GM18511 (cell line): ENCODE measurements around the gene SLC9B1.

Experiments
- ATAC-seq: cut with Tn5 transposase; IDR thresholded peaks from one replicate; pipeline ENCODE4 v1.9.1; 2021; ENCODE audit warnings: mild to moderate bottlenecking, moderate library complexity; ENCODE audit not compliant: unreplicated experiment

The SLC9B1 gene

DNA sequence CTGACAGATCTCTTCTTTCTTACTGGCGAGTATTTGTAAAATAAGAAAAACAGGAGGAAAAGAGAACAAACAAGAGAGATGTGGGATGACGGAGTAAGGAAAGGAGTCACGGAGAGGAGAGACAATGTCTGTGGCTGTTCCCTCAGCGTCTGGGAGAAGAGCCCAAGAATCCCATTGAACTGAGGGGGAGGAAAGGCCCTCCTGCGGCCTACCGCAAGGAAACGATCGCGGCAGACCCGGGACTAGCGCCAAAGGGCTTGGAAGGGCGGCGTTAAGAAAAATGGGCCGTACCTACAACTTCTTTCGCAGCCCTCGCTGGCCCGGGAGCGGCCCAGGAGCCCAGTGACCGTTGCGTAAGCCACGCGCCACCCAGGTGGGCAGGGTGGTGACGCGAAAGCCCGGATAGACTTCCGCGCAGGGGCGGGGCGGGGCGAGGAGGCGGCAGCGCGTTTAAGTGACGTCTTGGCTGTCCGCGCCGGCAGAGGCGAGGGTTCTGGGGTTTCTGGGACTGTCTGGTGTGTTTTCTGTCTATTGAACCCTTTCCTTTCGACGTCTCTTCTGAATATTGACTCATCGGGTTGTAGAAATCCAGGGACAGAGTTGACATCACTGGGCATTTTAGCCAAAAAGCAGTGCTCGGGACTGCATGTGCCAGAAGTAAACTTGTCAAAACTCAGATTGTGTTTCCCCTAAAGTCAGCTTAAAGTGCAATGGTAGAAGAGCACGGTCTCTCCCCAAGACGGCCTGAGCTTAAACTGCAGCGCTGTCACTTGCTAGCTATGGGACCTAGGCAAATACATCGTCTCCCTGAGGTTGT is at the start of gene SLC9B1:
TSS of gene SLC9B1 (minus strand) at position 398 of the 817 bp plus-strand sequence. CDS start 27,994 bp downstream, outside the sequence.
- peak; percentile 99 for ATAC-seq

DNA sequence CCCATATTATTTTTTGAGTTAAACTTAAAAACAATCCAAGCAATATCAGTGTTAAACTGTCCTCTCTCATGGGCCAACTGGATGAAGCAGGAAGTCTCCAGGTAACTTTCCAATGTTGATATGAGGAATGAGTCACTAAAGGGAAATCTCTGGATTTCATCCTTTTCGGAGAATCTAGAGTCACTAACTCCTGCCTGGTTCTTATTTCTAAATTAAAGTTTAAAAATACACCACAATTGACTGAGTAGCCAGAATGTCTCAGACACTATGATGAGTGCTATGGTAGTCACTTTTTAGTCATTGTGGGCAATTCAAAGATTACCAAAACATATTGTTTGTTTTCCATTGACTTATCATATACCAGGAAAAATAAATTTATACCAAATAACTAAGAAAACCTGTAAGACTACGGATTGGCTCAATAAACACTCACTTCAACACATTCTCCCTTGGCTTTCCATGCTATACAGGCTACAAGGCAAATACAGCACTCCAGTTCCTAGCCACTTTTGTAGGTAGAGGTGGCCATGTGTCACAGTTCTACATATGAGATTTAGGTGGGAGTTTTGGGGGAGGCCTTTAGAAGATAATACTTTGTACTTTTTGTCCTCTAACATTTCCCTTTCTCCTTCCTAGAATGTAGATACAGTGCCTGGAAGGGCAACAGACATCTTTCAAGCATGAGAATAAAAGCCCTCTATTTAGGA is 48.5 kb upstream of the SLC9B1 start:
- no peak for ATAC-seq

- no peak for ATAC-seq
These were observed 41.1 kb upstream of the SLC9B1 start for GRCh38 chr4:103060453-103061148.

DNA sequence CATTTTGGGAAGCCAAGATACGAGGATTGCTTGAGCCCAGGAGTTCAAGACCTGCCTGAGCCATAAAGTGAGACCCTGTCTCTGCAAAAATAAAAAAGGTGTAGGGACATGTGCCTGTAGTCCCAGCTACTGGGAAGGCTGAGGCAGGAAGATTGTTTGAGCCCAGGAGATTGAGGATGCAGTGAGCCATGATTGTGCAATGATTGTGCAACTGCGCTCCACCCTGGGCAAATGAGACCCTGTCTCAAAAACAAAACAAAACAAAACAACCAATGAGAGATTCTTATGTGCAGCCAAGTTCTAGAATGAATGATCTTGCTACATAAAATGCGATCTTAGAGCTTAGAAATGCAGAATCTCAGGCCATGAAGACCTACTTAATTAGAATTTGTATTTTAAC is 34.5 kb upstream of the SLC9B1 start:
- ATAC-seq: no peak

DNA sequence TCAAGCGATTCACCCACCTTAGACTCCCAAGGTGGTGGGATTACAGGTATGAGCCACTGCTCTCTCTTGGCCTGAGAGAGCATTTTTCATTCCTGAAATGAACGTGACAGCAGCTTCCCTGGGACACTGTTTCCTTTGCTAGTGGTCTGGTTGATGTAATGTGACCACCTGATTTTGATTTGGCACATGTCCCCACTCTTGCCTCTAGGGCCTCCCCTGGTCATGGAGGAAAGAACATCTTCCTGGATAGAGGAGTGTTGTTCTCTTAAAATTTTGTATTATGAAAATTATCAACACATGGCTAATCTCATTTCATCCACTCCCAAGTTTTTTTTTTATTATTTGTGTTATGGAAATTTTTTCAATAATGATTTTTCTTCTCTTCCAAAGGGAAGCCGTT is 33.3 kb upstream of the SLC9B1 start:
- no peak for ATAC-seq

GRCh38 chr4:103052145-103052544 is 32.6 kb upstream of the SLC9B1 start:
- ATAC-seq: no peak

- ATAC-seq: peak; percentile 37
These were observed 31.4 kb upstream of the SLC9B1 start for GRCh38 chr4:103050736-103051436.

- ATAC-seq: peak; percentile 98
These were observed 27.1 kb upstream of the SLC9B1 start for GRCh38 chr4:103046416-103047290.

DNA sequence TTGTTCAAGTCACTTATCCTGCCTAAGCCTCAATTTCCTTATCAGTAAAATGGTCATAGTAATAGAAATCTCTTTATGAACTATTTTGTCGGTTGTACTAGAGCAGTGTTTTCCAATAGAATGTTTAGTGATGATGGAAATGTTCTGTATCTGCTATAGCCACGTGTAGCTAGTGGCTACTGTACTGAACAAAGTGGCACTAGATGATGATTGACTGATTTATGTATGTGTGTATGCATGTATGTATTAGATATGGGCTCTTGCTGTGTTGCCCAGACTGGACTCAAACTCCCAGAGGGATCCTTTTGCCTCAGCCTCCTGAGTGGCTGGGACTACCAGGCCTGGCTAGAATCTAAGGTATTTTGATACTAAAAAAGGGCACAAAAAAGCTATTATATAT is 24.7 kb upstream of the SLC9B1 start:
- ATAC-seq: no peak

DNA sequence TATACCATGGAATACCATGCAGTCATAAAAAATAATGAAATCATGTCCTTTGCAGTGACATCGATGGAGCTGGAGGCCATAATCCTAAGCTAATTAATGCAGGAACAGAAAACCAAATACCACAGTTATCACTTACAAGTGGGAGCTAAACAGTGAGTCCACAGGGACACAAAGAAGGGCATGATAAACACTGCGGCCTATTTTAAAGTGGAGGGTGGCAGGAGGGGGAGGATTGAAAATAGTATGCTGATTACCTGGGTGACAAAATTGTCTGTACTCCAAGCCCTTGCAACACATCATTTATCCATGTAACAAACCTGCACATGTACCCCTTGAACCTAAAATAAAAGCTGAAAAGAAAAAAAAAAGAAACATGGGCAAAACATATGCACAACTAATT is 16.7 kb upstream of the SLC9B1 start:
- ATAC-seq: no peak

DNA sequence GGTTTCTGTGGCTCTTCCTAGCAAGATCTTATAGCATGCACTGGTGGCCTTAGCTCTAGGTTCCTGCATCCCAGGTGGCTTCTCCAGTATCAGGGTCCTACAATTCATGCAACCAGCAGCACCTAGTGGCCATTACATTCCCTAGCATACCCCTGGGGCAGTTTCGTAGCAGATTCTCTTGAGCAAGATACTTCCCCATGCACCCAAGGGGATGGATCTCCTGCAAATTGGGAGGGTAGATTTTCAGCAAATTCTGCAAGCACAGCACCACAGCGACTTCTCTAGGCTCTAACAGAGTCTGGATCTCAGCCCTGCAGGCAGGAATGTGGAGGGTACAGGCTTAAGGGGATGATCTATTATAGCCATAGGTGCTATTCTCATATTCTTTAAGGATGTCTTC is 13.1 kb upstream of the SLC9B1 start:
- peak; percentile 87 for ATAC-seq

DNA sequence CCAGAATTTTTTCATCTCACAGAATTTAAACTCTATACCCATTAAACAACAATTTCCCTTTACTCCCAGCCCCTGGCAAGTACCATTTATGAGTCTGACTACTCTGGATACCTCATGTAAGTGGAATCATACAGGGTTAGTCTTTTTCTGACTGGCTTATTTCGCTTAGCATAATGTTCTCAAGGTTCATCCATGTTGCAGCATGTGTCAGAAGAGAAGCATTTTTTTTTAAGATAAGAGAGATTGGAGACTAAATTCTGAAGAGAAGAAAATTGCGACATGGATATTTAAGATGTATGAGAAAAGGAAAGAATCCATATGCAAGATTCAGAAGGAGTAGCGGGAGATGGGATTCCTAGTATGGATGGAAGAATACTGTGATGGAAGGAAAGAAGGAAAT is 11.3 kb upstream of the SLC9B1 start:
- no peak for ATAC-seq

- ATAC-seq: no peak
These were observed 9.8 kb upstream of the SLC9B1 start for GRCh38 chr4:103029300-103029699.

DNA sequence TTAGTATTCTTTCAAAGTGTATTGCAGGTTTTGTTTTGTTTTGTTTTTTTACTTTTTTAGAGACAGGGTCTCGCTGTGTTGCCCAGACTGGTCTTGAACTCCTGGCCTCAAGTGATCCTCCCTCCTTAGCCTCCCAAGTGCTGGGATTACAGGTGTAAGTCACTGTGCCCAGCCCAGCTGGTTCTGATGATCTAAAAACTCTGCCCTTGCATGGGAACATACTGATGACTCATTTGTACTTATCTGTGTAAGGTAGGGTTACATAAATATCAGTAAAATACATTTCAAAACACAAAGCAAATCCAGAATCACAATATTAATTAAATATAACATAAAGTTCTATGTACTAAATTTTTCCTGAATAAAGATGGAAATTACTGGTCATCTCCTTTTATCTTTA is 7.4 kb upstream of the SLC9B1 start:
- ATAC-seq: no peak

DNA sequence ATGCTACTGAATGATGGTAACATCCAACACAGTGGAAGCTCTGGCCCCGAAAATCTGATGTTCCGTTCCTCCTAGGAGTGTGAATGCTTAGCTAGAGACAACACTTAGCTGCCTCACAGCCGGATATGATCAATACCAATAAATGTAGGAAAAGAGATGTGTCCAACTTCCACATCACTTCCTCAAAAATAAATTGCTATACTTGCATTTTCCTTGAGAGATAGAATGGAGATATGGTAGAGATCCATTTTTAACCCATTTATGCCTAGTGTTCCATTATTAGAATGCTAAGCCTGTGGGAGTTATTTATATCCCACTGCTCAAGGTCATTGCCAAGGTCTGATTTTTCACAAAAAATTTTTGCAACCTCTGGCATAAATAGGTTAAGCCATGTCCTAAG is 5.5 kb upstream of the SLC9B1 start:
- ATAC-seq: no peak

- no peak for ATAC-seq
These were observed 1.6 kb upstream of the SLC9B1 start for GRCh38 chr4:103021120-103021519.

DNA sequence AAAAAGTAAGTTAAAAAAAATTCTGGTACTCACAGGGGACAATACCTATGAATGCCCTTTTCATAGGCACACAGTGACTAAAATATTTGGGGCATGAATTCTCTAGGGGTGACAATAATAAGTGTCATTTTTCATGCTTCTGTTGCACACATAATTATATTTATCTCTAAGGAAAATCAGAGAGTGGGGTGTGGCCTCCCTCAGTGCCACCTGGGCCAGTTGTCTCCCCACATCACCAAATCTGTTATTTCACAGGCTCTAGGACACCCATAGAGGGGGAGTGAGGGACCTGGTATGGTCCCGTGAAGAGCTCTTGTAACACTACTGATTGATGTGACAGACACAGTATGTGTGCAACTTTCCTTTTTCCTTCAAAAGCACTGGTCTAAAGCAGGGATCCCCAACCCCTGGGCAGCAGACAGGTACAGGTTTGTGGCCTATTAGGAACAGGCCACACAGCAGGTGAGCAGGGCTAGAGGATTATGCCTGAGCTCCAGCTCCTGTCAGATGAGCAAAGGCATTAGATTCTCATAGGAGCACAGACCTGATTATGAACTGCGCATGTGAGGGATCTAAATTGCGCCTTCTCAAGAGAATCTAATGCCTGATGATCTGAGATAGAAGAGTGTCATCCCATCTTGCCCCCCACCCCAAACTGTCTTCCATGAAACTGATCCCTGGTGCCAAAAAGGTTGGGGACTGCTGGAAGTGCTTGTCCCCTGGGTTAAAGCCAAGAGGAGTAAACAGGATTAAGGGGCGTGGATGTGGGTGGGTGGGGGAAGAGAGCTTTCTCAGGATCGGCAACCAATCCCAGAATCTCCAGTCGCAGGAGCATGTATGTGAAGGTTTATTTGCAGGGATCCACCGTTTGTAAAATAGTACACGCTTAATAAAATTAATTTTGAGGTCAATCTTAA is 856 bp downstream of the SLC9B1 start:
- ATAC-seq: no peak

- no peak for ATAC-seq
These were observed 7.0 kb downstream of the SLC9B1 start for GRCh38 chr4:103012551-103012950.

DNA sequence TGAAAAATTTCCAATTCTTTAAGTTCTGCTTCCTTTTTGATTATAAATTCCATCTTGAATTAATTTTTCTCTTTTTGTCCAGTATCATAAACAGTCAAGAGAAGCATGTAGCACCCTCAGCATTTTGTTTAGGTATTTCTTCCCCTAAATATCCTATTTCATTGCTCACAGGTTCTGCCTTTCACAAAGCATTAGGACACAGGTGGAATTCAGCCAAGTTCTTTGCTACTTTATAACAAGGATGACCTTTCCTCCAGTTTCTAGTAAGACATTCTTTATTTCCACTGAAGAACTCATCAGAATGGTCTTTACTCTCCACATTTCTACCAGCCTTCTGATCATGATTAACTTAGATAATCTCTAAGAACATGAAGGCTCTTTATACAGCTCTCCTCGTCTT is 7.4 kb downstream of the SLC9B1 start:
- ATAC-seq: no peak
